Head of caudate nucleus (tissue), 42 donors: ENCODE measurements around the gene FNDC5.
"Not testable (repeated sequence)": the region's sequence is repeated elsewhere in the genome, so short reads cannot be mapped to it uniquely, and the experiment has no call there.

Experiments used
- DNase-seq, 42 donors: peaks; one replicate each; pipeline versions ENCODE4 v3.0.0 to v3.0.0-alpha.2; 2020 to 2021; ENCODE audit warnings: mixed read lengths in 7 of 42
- intact Hi-C: fragments of 100-400 bp; cut with DNase I; formaldehyde crosslinking; loops from one replicate; pipeline ENCODE4 v1.15.0; 2022

Gene FNDC5

GRCh38 chr1:32870615-32871363 lies at the start of gene FNDC5:
FNDC5 (minus strand) TSS chr1:32870912.
- intact Hi-C loops, result loop anchor here (5.0 kb wide), 1 partner anchor 53 kb away; the partner anchor contains the start of genes S100PBP and YARS1

GRCh38 chr1:32919811-32920733 lies 49.4 kb upstream of the FNDC5 start:
- DNase-seq, result no peak

More at GRCh38 chr1:32870615-32871363, at the start of gene FNDC5:
- DNase-seq, result peak in 7 of 42 donors; percentile 8 to 43 (median 17)

GRCh38 chr1:32918179-32918578 lies 47.5 kb upstream of the FNDC5 start:
- intact Hi-C loops, result no loop called here

More at GRCh38 chr1:32919811-32920733, 49.4 kb upstream of the FNDC5 start:
- intact Hi-C loops, result no loop called here

GRCh38 chr1:32917521-32917920 lies 46.8 kb upstream of the FNDC5 start:
- DNase-seq, result no peak
- intact Hi-C loops, result no loop called here

More at GRCh38 chr1:32918179-32918578, 47.5 kb upstream of the FNDC5 start:
- no peak for DNase-seq

GRCh38 chr1:32915766-32916706 lies 45.3 kb upstream of the FNDC5 start:
- DNase-seq, result no peak
- intact Hi-C loops, result no loop called here

GRCh38 chr1:32910319-32910718 lies 39.6 kb upstream of the FNDC5 start:
- intact Hi-C loops, result no loop called here
- no peak for DNase-seq

- intact Hi-C loops, result no loop called here
- peak in 2 of 42 donors; percentile 30 to 33 for DNase-seq
Observed at GRCh38 chr1:32907435-32907834, 36.7 kb upstream of the FNDC5 start.

GRCh38 chr1:32906654-32907053 lies 35.9 kb upstream of the FNDC5 start:
- intact Hi-C loops, result no loop called here
- DNase-seq, result peak in 1 of 42 donors; percentile 5

GRCh38 chr1:32905588-32905987 lies 34.9 kb upstream of the FNDC5 start:
- DNase-seq, intact Hi-C loops: not testable (repeated sequence)

GRCh38 chr1:32904797-32905196 lies 34.1 kb upstream of the FNDC5 start:
- no peak for DNase-seq
- intact Hi-C loops, result no loop called here

- intact Hi-C loops, result no loop called here
Observed at GRCh38 chr1:32903991-32904785, 33.5 kb upstream of the FNDC5 start.

GRCh38 chr1:32902535-32902920 lies 31.8 kb upstream of the FNDC5 start:
- DNase-seq, result peak in 1 of 42 donors; percentile 8
- intact Hi-C loops, result no loop called here

More at GRCh38 chr1:32903991-32904785, 33.5 kb upstream of the FNDC5 start:
- DNase-seq, result peak in 1 of 42 donors; percentile 1

- intact Hi-C loops, result no loop called here
- no peak for DNase-seq
Observed at GRCh38 chr1:32901823-32902534, 31.3 kb upstream of the FNDC5 start.

- intact Hi-C loops, result no loop called here
- DNase-seq, result peak in 24 of 42 donors; percentile 13 to 76 (median 59)
Observed at GRCh38 chr1:32900956-32901822, 30.5 kb upstream of the FNDC5 start, which contains the start of gene TMEM54. TMEM54 (minus strand) TSS chr1:32901389; CDS start chr1:32901238, 151 bp downstream.

GRCh38 chr1:32900371-32900955 lies 29.8 kb upstream of the FNDC5 start:
- DNase-seq, result peak in 1 of 42 donors; percentile 11
- intact Hi-C loops, result no loop called here
